HEK293 (cell line): ENCODE results near the gene DOK7.

Source experiments
- CTCF ChIA-PET: fragments of 350-600 bp; formaldehyde crosslinking; extraction: SDS; loops from one replicate; lab custom pipeline; 2021; ENCODE audit warnings: antibody characterized with exemption; lab: Yijun Ruan, JAX
- POLR2A ChIA-PET: fragments of 300-600 bp; formaldehyde crosslinking; extraction: SDS; loops from one replicate; lab custom pipeline; 2020; ENCODE audit warnings: antibody characterized with exemption, inconsistent platforms; lab: Yijun Ruan, JAX
- H3K27ac ChIP-seq: fragments of 200-500 bp; sonication (Bioruptor generic); 2 replicates; pipeline ENCODE4 v1.5.1; 2014; ENCODE audit warnings: low read depth, low read length, control low read depth, inconsistent platforms; ENCODE audit errors: extremely low read depth
- H3K36me3 ChIP-seq, 2 experiments: fragments of 200-500 bp in 1 of 2; sonication (Bioruptor generic) in 1 of 2; 1 replicate in 1 of 2; 2 replicates in 1 of 2; pipeline ENCODE4 v1.5.1; 2014 to 2017; ENCODE audit warnings: inconsistent platforms in 2 of 2, low read length in 2 of 2; ENCODE audit not compliant: control insufficient read depth in 2 of 2, insufficient read depth in 1 of 2
- H3K4me1 ChIP-seq: fragments of 200-500 bp; sonication (Bioruptor generic); 2 replicates; pipeline ENCODE4 v1.5.1; 2014; ENCODE audit warnings: mild to moderate bottlenecking, low read length, inconsistent platforms; ENCODE audit not compliant: control insufficient read depth, insufficient read depth
- H3K4me3 ChIP-seq: 2 replicates; pipeline ENCODE4 v1.5.1; 2011; ENCODE audit warnings: low read depth, mild to moderate bottlenecking, control low read depth, low read length, moderate library complexity
- H3K9me3 ChIP-seq: fragments of 200-500 bp; sonication (Bioruptor generic); 2 replicates; pipeline ENCODE4 v1.5.1; 2014; ENCODE audit warnings: low read depth, low read length, inconsistent platforms; ENCODE audit not compliant: control insufficient read depth, insufficient read depth
- EGR2 ChIP-seq: fragments of 450-650 bp; formaldehyde crosslinking; IDR thresholded peaks from 2 replicates; pipeline ENCODE4 v1.5.1; 2016; ENCODE audit warnings: low read depth, missing biosample characterization, missing genetic modification characterization
- GLIS1 ChIP-seq: fragments of 450-650 bp; formaldehyde crosslinking; IDR thresholded peaks from 2 replicates; pipeline ENCODE4 v1.5.1; 2016; ENCODE audit warnings: missing biosample characterization, missing genetic modification characterization
- HIC1 ChIP-seq: fragments of 450-650 bp; formaldehyde crosslinking; IDR thresholded peaks from 2 replicates; pipeline ENCODE4 v1.5.1; 2016; ENCODE audit warnings: missing biosample characterization, missing genetic modification characterization
- KLF7 ChIP-seq: fragments of 450-650 bp; formaldehyde crosslinking; IDR thresholded peaks from 2 replicates; pipeline ENCODE4 v1.5.1; 2016; ENCODE audit warnings: missing biosample characterization, missing genetic modification characterization, borderline replicate concordance
- PRDM10 ChIP-seq: fragments of 450-650 bp; formaldehyde crosslinking; IDR thresholded peaks from 2 replicates; pipeline ENCODE4 v1.5.1; 2016; ENCODE audit warnings: missing biosample characterization, missing genetic modification characterization
- REPIN1 ChIP-seq: fragments of 450-650 bp; formaldehyde crosslinking; IDR thresholded peaks from 2 replicates; pipeline ENCODE4 v1.5.1; 2017; ENCODE audit warnings: missing biosample characterization, missing genetic modification characterization, low read depth
- SALL2 ChIP-seq: fragments of 450-650 bp; formaldehyde crosslinking; IDR thresholded peaks from 2 replicates; pipeline ENCODE4 v1.5.0; 2017; ENCODE audit warnings: missing biosample characterization, mild to moderate bottlenecking, missing genetic modification characterization, borderline replicate concordance
- ZBTB48 ChIP-seq: fragments of 450-650 bp; formaldehyde crosslinking; IDR thresholded peaks from 2 replicates; pipeline ENCODE4 v1.5.1; 2016; ENCODE audit warnings: missing biosample characterization, missing genetic modification characterization
- ZBTB7A ChIP-seq: fragments of 450-650 bp; formaldehyde crosslinking; IDR thresholded peaks from 2 replicates; pipeline ENCODE4 v1.5.1; 2016; ENCODE audit warnings: low read depth, missing biosample characterization, missing genetic modification characterization
- ZEB2 ChIP-seq: fragments of 450-650 bp; formaldehyde crosslinking; IDR thresholded peaks from 2 replicates; pipeline ENCODE4 v1.5.1; 2016; ENCODE audit warnings: missing biosample characterization, missing genetic modification characterization
- ZFP37 ChIP-seq: fragments of 450-650 bp; formaldehyde crosslinking; IDR thresholded peaks from 2 replicates; pipeline ENCODE4 v1.5.1; 2016; ENCODE audit warnings: missing biosample characterization, missing genetic modification characterization
- ZNF133 ChIP-seq: fragments of 450-650 bp; formaldehyde crosslinking; IDR thresholded peaks from 2 replicates; pipeline ENCODE4 v1.5.1; 2016; ENCODE audit warnings: missing biosample characterization, missing genetic modification characterization
- ZNF140 ChIP-seq: fragments of 450-650 bp; formaldehyde crosslinking; IDR thresholded peaks from 2 replicates; pipeline ENCODE4 v1.5.1; 2016; ENCODE audit warnings: missing biosample characterization, missing genetic modification characterization
- ZNF157 ChIP-seq: fragments of 450-650 bp; formaldehyde crosslinking; IDR thresholded peaks from 2 replicates; pipeline ENCODE4 v1.5.1; 2016; ENCODE audit warnings: missing biosample characterization, missing genetic modification characterization
- ZNF18 ChIP-seq: fragments of 450-650 bp; formaldehyde crosslinking; IDR thresholded peaks from 2 replicates; pipeline ENCODE4 v1.5.1; 2016; ENCODE audit warnings: missing biosample characterization, missing genetic modification characterization
- ZNF211 ChIP-seq: fragments of 450-650 bp; formaldehyde crosslinking; IDR thresholded peaks from 2 replicates; pipeline ENCODE4 v1.5.1; 2016; ENCODE audit warnings: low read depth, missing biosample characterization, missing genetic modification characterization
- ZNF302 ChIP-seq: fragments of 450-650 bp; formaldehyde crosslinking; IDR thresholded peaks from 2 replicates; pipeline ENCODE4 v1.5.1; 2016; ENCODE audit warnings: missing biosample characterization, missing genetic modification characterization, low read depth
- ZNF394 ChIP-seq: fragments of 450-650 bp; formaldehyde crosslinking; IDR thresholded peaks from 2 replicates; pipeline ENCODE4 v1.5.1; 2016; ENCODE audit warnings: missing biosample characterization, missing genetic modification characterization, mild to moderate bottlenecking, moderate library complexity, borderline replicate concordance
- ZNF404 ChIP-seq: fragments of 450-650 bp; formaldehyde crosslinking; IDR thresholded peaks from 2 replicates; pipeline ENCODE4 v1.5.1; 2017; ENCODE audit warnings: missing biosample characterization, missing genetic modification characterization
- ZNF416 ChIP-seq: fragments of 450-650 bp; formaldehyde crosslinking; IDR thresholded peaks from 2 replicates; pipeline ENCODE4 v1.5.1; 2016; ENCODE audit warnings: missing biosample characterization, missing genetic modification characterization
- ZNF530 ChIP-seq: fragments of 450-650 bp; formaldehyde crosslinking; IDR thresholded peaks from 2 replicates; pipeline ENCODE4 v1.5.1; 2016; ENCODE audit warnings: low read depth, missing biosample characterization, missing genetic modification characterization
- ZNF548 ChIP-seq: fragments of 450-650 bp; formaldehyde crosslinking; IDR thresholded peaks from 2 replicates; pipeline ENCODE4 v1.5.1; 2016; ENCODE audit warnings: missing biosample characterization, missing genetic modification characterization
- ZSCAN23 ChIP-seq: fragments of 450-650 bp; formaldehyde crosslinking; IDR thresholded peaks from 2 replicates; pipeline ENCODE4 v1.5.1; 2016; ENCODE audit warnings: missing biosample characterization, missing genetic modification characterization

DOK7 gene

GRCh38 chr4:3514221-3514780 is 51.2 kb downstream of the DOK7 start (continued):
- TF ChIP-seq PRDM10 (tag by site-specific recombination) (no peak), EGR2 (no peak), ZNF211 (no peak), ZNF140 (tag by site-specific recombination) (no peak), KLF7 (tag by site-specific recombination) (no peak), ZNF416 (tag by site-specific recombination) (no peak), ZNF548 (tag by site-specific recombination) (no peak), ZFP37 (tag by site-specific recombination) (no peak), SALL2 (tag by site-specific recombination) (no peak), ZNF18 (tag by site-specific recombination) (no peak), ZNF394 (no peak)

GRCh38 chr4:3514806-3515501 is 51.8 kb downstream of the DOK7 start:
- Histone ChIP-seq H3K9me3 (no peaks in the 10 kb centered on the region), H3K36me3 (peaks cover 2 to 96% of the 10 kb centered on the region in 2 experiments; a peak in 2 of 3 replicates), H3K4me3 (no peak overlapping the region), H3K27ac (no peak overlapping the region), H3K4me1 (no peaks in the 10 kb centered on the region)
- TF ChIP-seq HIC1 (tag by site-specific recombination) (no peak), ZNF530 (no peak), ZSCAN23 (tag by site-specific recombination) (no peak), REPIN1 (tag by site-specific recombination) (no peak), ZEB2 (tag by site-specific recombination) (no peak), GLIS1 (tag by site-specific recombination) (no peak), ZNF404 (tag by site-specific recombination) (no peak), ZBTB48 (tag by site-specific recombination) (no peak), ZNF157 (tag by site-specific recombination) (no peak), ZNF133 (no peak), ZNF548 (tag by site-specific recombination) (no peak), ZNF302 (tag by site-specific recombination) (no peak), ZBTB7A (no peak)
- CTCF ChIA-PET: interaction anchor here (0.6 to 1.2 kb wide), 5 partner anchors 16 to 986 kb away, joined by 3 to 4 read pairs (median 3); no protein-coding TSS in a partner anchor
- POLR2A ChIA-PET: no interaction called here
